ENCODE measurements around the gene C6orf132.

The C6orf132 gene

GRCh38 chr6:42053601-42054000 lies 88.8 kb downstream of the C6orf132 start:
- Histone ChIP-seq H3K4me1 (ENCODE audit: control insufficient read depth, insufficient read depth, low read length) (peaks cover 43% of the 10 kb centered on the region), H3K9ac (ENCODE audit: low read length) (peak overlapping the region; percentile 44), H3K9me3 (ENCODE audit: control insufficient read depth, low read length) (no peaks in the 10 kb centered on the region), H3K36me3 (ENCODE audit: control insufficient read depth, insufficient read depth, low read length, severe bottlenecking) (peaks cover 54% of the 10 kb centered on the region), H3K4me3 (ENCODE audit: low read length) (peak overlapping the region; percentile 64), H3K27me3 (replicated peaks; ENCODE audit: control insufficient read depth, insufficient read depth, low read length) (no peaks in the 10 kb centered on the region)
- no peak for DNase-seq (ENCODE audit: low read depth)

- Histone ChIP-seq H3K9me3 (ENCODE audit: control insufficient read depth, low read length) (no peaks in the 10 kb centered on the region), H3K27me3 (replicated peaks; ENCODE audit: control insufficient read depth, insufficient read depth, low read length) (no peaks in the 10 kb centered on the region), H3K9ac (ENCODE audit: low read length) (peak overlapping the region; percentile 94), H3K36me3 (ENCODE audit: control insufficient read depth, insufficient read depth, low read length, severe bottlenecking) (peaks cover 31% of the 10 kb centered on the region), H3K4me1 (ENCODE audit: control insufficient read depth, insufficient read depth, low read length) (peaks cover 63% of the 10 kb centered on the region), H3K4me3 (ENCODE audit: low read length) (peak overlapping the region; percentile 91)
- no peak for DNase-seq (ENCODE audit: low read depth)
These were observed 91.2 kb downstream of the C6orf132 start for GRCh38 chr6:42051268-42051653.
